Keratinocyte (primary cell): ENCODE measurements around the gene QSOX1.

ENCODE experiments used
- CTCF ChIP-seq, 3 experiments: IDR thresholded peaks in 1 of 3; conservative IDR thresholded peaks in 1 of 3; optimal IDR thresholded peaks in 1 of 3; 2 replicates in 2 of 3; 3 replicates in 1 of 3; pipeline versions ENCODE3 to v1.5.1; 2011; ENCODE audit warnings: low read length in 3 of 3, mild to moderate bottlenecking in 3 of 3, moderate library complexity in 2 of 3, control low read depth in 1 of 3, inconsistent platforms in 1 of 3; ENCODE audit not compliant: insufficient read depth in 2 of 3; ENCODE audit errors: extremely low read depth in 1 of 3
- EZH2 ChIP-seq: IDR thresholded peaks from one replicate; pipeline ENCODE4 v1.6.1; 2012; ENCODE audit warnings: inconsistent platforms, mild to moderate bottlenecking, low read length, moderate library complexity

- no peak for TF ChIP-seq CTCF (optimal IDR thresholded peaks at IDR 0.05 in 1 of 3, IDR thresholded peaks at IDR 0.05 in 1 of 3, conservative IDR thresholded peaks at IDR 0.05 in 1 of 3; ENCODE audit: extremely low read depth in 1 of 3, insufficient read depth in 2 of 3, low read length in 3 of 3)
- TF ChIP-seq EZH2, result no peak
Observed at GRCh38 chr1:180195401-180195800, 40.7 kb downstream of the QSOX1 start.
